Stimulated activated naive CD8-positive, alpha-beta T cell treated with anti-CD3 and anti-CD28 coated beads, Interleukin-15, amount 100 ng/mL, for 72 hours (primary cell): ENCODE results near the gene LAG3.

Source experiments
- ATAC-seq: fragments of 150-1000 bp; cut with Tn5 transposase; 2 replicates; pipeline ENCODE4 v1.10.0; 2021; ENCODE audit warnings: mild to moderate bottlenecking, moderate library complexity
- DNase-seq, 2 donors: peaks; one replicate each; pipeline ENCODE4 v3.0.0; 2021 to 2022
- H3K27ac Mint-ChIP-seq, 2 donors: one replicate each; pipeline ENCODE4 v1.8.0; 2022; ENCODE audit warnings: mild to moderate bottlenecking in 2 of 2, mixed read lengths in 2 of 2, moderate library complexity in 2 of 2
- H3K27me3 Mint-ChIP-seq: one replicate; pipeline ENCODE4 v1.8.0; 2022; ENCODE audit warnings: mixed read lengths
- H3K4me1 Mint-ChIP-seq: one replicate; pipeline ENCODE4 v1.8.0; 2022; ENCODE audit warnings: mild to moderate bottlenecking, mixed read lengths
- H3K4me3 Mint-ChIP-seq, 2 donors: one replicate each; pipeline ENCODE4 v1.8.0; 2022; ENCODE audit warnings: mild to moderate bottlenecking in 2 of 2, mixed read lengths in 2 of 2, moderate library complexity in 1 of 2
- H3K9me3 Mint-ChIP-seq, 2 donors: one replicate each; pipeline ENCODE4 v1.8.0; 2022; ENCODE audit warnings: mixed read lengths in 2 of 2

Gene LAG3

DNA sequence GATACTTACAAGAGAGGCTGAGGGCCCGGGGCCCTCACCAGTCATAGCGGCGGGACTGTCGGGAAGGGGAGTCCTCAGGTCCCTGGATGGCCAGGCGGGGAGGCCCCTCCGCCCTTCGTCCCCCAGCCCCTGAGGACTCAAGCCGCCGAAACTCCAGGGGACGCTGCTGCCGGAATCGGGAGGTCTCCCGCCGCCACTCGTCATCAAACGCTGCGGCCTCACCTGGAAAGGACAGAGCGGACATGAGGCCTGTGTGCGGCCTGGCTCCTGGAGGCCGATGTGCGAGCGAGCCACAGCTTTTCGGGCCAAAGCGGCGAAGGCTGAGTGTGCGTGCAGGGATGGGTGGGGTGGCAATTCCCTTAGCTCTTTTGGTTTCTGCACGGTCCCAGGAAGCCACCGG lies 23.6 kb upstream of the LAG3 start:
- no peak for ATAC-seq
- Mint-ChIP-seq H3K9me3 (no peaks in the 10 kb centered on the region), H3K27me3 (no peaks in the 10 kb centered on the region), H3K4me1 (peaks cover 47% of the 10 kb centered on the region), H3K4me3 (no peak overlapping the region), H3K27ac (peak overlapping the region in 1 of 2 donors; percentile 72)
- no peak for DNase-seq

DNA sequence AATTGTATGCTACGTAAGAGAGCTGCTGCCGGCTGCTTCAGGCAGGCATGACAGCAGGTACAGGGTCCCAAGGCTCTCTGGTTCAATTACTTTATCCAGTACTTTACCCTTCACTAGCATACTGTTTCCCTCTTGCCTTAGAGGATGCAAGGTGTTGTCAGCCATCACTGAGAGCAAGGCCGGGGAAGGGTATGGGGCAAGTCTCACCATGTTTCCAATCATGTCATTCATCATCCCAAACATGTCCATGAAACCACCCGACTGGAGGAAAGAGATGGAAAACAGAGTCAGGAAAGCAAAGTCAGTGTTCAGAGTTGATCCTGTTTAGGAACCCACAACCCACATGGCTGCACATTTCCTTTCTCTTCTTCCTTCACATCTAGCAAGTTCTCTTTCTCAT lies 21.8 kb upstream of the LAG3 start:
- H3K4me3 Mint-ChIP-seq: no peak overlapping the region

DNA sequence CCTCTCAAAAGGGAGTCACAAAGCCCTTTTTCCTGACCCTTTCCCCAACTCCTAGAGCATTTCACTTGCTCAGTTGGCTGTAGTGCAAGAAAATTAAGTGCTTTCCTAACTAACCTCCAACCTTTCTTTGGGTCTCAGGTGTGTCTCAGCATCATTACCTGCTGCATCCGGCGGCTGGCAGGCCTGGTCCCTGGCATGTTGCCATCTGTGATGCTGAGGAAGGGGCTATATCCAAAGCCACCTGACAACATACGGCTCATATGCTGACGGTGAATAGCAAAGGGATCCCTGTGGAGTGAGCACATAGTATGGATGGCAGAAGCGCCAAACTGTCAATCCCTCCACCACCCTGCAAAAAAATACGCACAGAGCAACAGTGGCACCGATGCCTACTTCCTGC lies 20.6 kb upstream of the LAG3 start:
- Mint-ChIP-seq H3K9me3 (no peaks in the 10 kb centered on the region), H3K27ac (peak overlapping the region; percentile 6 to 99), H3K4me1 (peaks cover 35% of the 10 kb centered on the region), H3K27me3 (peaks cover 4% of the 10 kb centered on the region), H3K4me3 (peak overlapping the region; percentile 91 to 96)
- DNase-seq (no peak), ATAC-seq (no peak)

More for the DNA sequence above, 21.8 kb upstream of the LAG3 start:
- H3K27me3 Mint-ChIP-seq: no peaks in the 10 kb centered on the region
- H3K27ac Mint-ChIP-seq: no peak overlapping the region
- ATAC-seq (no peak), DNase-seq (no peak)
- H3K4me1 Mint-ChIP-seq: peaks cover 43% of the 10 kb centered on the region
- H3K9me3 Mint-ChIP-seq: no peaks in the 10 kb centered on the region

DNA sequence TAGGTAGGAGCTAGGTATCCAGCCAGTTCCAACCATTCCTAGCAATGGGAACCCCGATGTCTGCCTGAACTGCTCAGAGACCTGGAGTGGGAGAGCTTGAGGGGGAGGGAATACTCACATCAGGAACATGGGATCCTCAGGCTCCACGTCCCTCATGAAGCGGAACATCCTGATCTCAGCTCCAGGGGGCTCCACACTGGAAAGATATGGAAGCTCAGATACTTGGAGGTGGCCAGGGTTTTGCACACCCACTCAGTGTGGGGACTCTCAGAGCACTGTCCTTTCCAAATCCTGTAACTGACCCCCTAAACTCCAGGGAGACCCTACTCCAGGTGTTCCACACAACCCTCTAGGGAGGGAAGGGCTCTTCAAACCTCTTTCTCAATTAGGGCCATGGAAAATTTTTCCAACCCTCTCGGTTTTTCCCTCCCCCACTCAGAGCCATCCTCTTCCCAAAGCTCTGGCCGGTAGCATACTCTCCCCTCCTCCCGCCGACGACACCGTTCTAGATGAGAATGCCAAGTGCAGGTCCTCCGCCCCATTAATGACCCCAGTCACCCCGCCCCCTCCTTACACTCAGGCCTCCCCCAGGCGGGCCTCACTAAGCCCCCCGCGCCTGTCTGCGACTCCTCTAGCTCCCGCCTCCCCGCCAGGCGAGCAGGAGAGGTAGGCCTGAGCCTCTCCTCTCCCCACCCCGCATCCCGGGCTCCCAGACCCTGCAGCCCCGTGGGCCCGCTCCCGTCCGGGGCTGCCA lies 20.0 kb upstream of the LAG3 start:
- DNase-seq (no peak), ATAC-seq (peak; percentile 10)
- Mint-ChIP-seq H3K4me3 (peak overlapping the region; percentile 91 to 96), H3K9me3 (no peaks in the 10 kb centered on the region), H3K4me1 (peaks cover 35% of the 10 kb centered on the region), H3K27me3 (peaks cover 10% of the 10 kb centered on the region), H3K27ac (peak overlapping the region; percentile 90 to 99)

DNA sequence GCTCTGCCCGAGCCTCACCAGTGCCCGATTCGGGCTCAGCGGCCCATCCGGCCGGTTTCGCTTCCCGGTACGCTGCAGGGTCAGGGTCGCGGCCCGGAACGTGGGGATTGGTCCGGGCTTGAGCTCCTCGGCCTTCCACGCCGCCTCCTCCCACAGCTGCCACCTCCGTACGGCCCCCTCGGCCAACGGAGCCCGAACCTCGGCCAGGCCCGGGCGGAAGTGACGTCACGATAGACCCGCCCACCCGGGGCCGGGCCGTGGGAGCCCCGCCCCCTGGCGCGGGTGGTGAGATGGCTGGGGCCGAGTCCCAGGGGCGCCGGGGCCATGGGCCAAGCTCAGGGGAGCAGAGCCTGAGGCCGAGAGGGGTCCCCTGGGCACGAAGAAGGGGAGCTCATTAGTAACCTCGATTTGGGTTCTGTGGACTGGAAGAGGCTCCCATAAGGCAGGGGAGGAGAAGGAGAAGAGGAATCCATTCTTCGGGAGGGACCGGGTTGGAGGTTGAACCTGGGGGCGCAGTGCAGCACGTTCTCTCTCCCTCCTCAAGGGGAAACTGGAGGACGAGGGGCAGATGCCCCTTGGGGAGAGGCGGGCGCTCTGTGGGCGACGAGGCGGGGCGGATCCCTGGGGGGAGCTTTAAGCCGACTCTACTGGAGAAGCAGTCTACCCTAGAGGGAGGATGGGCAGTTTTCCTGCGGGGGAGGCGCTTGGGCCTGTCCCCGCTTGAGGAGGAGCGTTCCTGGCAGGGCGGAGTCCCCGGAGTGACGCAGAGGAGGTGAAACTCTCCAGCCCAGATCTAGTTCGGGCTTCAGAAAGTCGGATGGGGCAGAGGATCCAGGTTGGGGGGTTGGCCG lies 19.2 kb upstream of the LAG3 start, which contains the start of gene MLF2:
Gene MLF2 (minus strand): TSS at position 221 of the 851 bp plus-strand sequence. CDS start 807 bp downstream, outside the sequence.
- peak within 1 kb of the TSS; percentile 96 to 99 for H3K27ac Mint-ChIP-seq
- H3K4me3 Mint-ChIP-seq: peak within 1 kb of the TSS; percentile 91 to 96
- no peaks in the 10 kb centered on the region for H3K9me3 Mint-ChIP-seq
- DNase-seq (peak; percentile 97 to 98), ATAC-seq (peak; percentile 97)
- H3K27me3 Mint-ChIP-seq: peaks cover 11% of the 10 kb centered on the region
- peaks cover 35% of the 10 kb centered on the region for H3K4me1 Mint-ChIP-seq

DNA sequence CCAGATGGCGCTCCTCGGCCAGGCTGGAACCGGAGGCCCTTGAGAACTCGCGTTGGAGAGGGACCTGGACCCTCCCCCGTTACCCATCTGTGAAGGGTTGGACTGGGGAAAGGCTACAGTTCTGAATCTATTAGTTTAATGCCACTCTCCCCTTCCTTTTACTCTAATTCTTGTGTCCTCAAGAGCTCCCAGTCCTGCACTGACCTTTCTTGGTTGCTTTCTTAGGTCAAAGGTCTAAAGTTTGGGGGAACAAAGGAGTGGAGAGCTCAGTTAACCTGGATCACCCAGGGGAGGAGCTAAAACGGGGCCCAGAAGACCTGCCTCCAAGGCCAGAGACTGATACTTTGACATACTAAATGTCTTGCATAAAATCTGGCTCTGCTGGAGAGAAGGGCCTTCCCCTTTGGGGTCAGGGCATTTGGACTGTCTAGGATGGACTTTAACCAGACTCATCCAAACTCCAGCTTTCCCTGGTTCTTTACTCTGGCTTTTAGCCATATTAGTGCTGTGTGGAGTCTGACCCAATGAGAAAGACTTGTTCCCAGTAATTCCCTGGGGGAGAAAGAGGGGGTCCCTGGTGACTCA lies 18.5 kb upstream of the LAG3 start:
- no peak for ATAC-seq
- peak overlapping the region; percentile 10 to 99 for H3K27ac Mint-ChIP-seq
- no peak for DNase-seq
- peak overlapping the region; percentile 91 to 96 for H3K4me3 Mint-ChIP-seq
- no peaks in the 10 kb centered on the region for H3K9me3 Mint-ChIP-seq
- peaks cover 42% of the 10 kb centered on the region for H3K4me1 Mint-ChIP-seq
- peaks cover 11% of the 10 kb centered on the region for H3K27me3 Mint-ChIP-seq

DNA sequence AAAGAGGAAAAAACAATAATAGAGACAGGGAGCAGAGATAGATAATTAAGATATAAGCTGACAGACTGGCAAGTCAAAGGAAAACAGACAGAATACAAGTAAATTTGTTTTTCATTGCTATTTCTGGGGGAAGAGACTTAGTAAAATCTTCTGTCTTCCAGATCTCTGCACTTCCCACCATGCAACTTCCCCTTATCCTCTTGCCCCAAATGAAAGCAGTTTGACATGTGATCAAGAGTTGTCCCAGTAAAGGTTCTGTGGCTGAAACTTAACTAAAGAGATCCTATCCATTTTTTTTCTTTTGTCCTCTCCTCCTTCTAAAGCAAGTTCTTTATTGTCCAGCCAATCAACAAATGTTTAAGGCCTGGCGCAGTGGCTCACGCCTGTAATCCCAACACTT lies 17.9 kb upstream of the LAG3 start:
- ATAC-seq (no peak), DNase-seq (no peak)
- Mint-ChIP-seq H3K9me3 (no peaks in the 10 kb centered on the region), H3K4me1 (peaks cover 43% of the 10 kb centered on the region), H3K4me3 (no peak overlapping the region), H3K27me3 (peaks cover 13% of the 10 kb centered on the region), H3K27ac (no peak overlapping the region)

DNA sequence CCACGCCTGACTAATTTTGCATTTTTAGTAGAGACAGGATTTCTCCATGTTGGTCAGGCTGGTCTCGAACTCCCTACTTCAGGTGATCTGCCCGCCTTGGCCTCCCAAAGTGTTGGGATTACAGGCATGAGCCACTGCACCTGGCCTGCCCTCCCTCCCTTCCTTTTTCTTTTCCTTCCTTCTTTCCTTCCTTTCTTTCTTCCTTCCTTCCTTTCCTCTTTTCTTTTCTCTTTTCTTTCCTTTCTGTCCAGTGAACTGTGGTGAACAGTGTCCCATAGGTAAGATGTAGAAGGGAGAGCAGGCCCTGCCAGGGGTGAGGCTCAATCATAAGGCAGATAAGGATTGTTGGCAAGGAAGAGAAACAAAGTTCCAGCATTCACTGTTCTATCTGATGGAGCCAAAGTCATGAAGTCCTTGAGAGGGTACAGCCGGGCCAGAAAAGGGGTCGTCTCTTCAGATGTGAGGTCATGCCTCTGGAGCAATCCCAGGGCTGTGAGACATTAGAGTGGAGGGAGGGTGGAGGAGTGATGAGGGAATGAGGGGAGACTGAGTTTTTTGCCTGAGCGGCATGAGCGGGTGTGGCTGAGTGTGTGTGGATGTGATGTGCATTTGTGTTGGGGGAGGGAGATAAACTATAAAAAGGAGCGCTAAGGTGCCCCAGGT lies 15.2 kb upstream of the LAG3 start:
- Mint-ChIP-seq H3K4me3 (no peak overlapping the region), H3K4me1 (peaks cover 26% of the 10 kb centered on the region), H3K27me3 (peaks cover 25% of the 10 kb centered on the region), H3K9me3 (no peaks in the 10 kb centered on the region), H3K27ac (no peak overlapping the region)
- DNase-seq (no peak), ATAC-seq (no peak)

DNA sequence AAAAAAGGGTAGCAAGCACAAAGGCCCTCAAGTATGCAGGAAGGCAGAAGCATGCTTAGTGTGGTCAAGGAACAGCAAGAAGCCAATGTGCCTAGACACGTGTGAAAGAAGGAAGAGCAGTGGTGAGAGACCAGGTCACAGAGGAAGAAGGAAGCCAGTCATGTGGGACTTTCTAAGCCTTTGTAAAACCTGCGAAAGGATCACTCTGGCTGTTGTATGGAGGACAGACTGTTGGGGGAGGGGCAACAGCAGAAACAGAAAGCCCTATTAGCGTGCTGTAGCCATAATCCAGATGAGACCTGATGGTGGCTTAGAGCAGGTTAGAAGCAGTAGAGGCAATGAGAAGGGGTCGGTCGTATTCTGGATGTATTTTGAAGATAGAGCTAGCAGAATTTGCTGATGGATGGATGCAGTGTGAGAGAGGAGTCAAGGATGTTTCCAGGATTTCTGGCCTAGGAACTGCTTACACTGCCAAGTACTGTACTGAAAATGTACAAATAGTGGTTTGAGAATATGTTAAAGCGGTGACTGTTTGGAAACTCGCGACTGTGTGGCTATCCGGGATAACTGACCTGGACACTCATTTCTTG lies 13.7 kb upstream of the LAG3 start:
- no peak overlapping the region for H3K27ac Mint-ChIP-seq
- ATAC-seq (peak; percentile 17), DNase-seq (no peak)
- peaks cover 19% of the 10 kb centered on the region for H3K4me1 Mint-ChIP-seq
- no peaks in the 10 kb centered on the region for H3K9me3 Mint-ChIP-seq
- H3K27me3 Mint-ChIP-seq: peaks cover 37% of the 10 kb centered on the region
- no peak overlapping the region for H3K4me3 Mint-ChIP-seq

DNA sequence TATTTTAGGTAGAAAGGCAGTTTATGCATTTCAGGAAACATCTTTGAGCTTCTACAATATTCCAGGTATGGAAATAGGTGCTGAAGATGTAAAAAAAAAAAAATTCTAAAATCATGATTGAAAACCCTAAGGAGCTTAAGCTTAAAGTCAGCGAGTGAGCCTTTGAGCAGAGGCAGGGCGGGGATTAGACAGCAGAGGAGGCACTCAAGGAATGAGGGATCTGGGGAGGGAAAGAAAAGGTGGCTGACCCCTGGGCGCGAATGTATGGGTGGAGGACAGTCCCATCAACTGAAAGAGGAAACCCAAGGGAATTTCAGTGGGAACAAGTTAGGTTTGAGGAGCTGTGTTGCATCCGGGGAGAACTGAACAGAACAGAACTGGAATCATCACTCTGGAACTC lies 12.6 kb upstream of the LAG3 start:
- Mint-ChIP-seq H3K27ac (no peak overlapping the region), H3K27me3 (peaks cover 48% of the 10 kb centered on the region), H3K4me1 (peaks cover 18% of the 10 kb centered on the region), H3K4me3 (no peak overlapping the region), H3K9me3 (no peaks in the 10 kb centered on the region)
- ATAC-seq (no peak), DNase-seq (no peak)

DNA sequence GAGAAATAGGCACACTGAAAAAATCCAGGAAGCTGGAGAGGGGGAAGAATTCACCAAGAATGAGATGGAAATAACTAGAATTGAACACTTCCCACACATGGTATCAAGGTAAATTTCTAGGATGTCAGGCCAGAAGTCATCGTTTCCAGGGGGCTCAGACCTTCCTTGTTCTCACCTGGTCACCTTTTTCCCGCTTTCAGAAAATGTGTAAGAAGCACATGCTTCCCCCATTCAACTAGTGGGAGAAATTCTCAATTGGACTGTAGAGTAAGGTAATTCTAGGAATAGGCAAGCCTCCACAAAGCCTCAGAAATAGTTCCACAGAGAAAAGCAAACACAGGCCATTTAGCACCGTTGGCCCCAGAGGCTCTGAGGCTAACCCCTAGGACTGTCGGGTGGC lies 8.9 kb upstream of the LAG3 start:
- no peak for ATAC-seq

DNA sequence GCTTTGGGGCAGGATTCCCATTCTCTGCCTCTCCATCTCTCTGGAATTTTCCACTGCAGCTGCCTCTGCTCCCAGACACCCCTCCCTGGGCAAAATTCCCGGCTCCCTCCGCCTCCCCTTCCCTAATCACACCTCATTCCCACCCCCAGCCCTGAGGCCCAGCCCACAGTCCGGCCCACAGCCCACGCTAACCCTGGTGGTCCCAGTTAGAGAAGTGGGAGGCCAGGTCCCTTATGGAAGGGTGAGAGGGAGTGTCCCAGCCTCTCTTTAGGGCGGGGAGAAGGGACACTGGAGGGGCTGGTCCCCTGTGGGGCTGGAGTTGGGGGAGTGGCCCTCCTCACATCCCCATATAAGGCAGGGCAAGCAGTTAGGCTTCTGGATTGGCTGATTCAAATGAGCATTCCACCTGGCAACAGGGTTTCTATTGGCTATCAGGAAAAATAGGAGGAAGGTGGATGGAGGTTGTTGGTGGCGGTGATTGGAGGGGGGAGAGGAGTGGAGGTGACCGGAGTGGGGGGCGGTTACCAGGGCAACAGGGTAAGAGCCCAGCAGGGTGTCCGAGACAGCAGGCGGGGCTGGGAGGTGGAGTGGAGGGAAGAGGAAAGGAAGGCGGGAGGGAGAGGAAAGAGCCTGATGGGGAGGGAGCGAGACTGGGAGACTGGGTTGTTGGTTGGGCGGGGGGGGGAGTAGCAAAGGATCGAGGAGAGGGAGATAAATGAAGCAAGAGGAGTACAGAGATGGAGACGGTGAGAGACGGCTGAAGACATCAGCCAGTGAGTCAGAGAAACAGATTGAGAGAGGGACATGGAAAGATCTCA lies 8.1 kb upstream of the LAG3 start:
- Mint-ChIP-seq H3K27ac (no peak overlapping the region), H3K4me1 (peaks cover 44% of the 10 kb centered on the region), H3K27me3 (peaks cover 69% of the 10 kb centered on the region), H3K9me3 (no peaks in the 10 kb centered on the region), H3K4me3 (peak overlapping the region; percentile 39 to 53)
- peak; percentile 82 for ATAC-seq
- DNase-seq: peak; percentile 65 to 72

More for the DNA sequence above, 8.9 kb upstream of the LAG3 start:
- DNase-seq: no peak
- peaks cover 41% of the 10 kb centered on the region for H3K4me1 Mint-ChIP-seq
- H3K27me3 Mint-ChIP-seq: peaks cover 61% of the 10 kb centered on the region
- no peak overlapping the region for H3K27ac Mint-ChIP-seq
- H3K9me3 Mint-ChIP-seq: no peaks in the 10 kb centered on the region
- H3K4me3 Mint-ChIP-seq: no peak overlapping the region

DNA sequence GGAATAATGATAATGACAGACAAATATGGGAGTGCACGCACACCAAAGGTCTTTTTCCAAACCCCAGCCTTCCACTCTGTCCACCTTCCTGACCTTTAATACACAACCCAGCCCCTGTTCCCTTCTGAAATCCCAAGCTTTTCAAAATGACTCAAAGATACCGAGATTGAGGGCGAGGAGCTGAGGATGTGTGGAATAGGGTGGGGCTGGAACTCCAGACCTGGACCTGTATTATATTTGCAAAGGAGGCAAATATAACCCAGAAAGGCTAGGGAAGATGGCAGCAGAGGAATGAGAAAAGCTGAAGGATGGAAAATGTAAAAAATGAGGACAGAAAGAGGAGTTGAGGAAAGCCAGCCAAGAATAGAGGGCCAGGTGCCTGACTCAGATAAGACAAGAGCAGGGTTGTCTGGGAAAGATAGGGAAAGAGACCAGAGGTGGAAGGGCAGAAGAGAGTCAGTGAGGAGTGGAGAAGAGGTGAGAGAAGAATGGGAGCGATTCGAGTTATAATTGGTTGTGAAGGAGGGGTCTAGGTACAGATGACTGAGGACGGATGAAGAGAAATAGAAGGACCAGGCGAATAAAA lies 7.2 kb upstream of the LAG3 start:
- peak overlapping the region; percentile 60 to 80 for H3K4me3 Mint-ChIP-seq
- peaks cover 71% of the 10 kb centered on the region for H3K27me3 Mint-ChIP-seq
- no peak for DNase-seq
- no peak for ATAC-seq
- no peaks in the 10 kb centered on the region for H3K9me3 Mint-ChIP-seq
- H3K4me1 Mint-ChIP-seq: peaks cover 53% of the 10 kb centered on the region
- no peak overlapping the region for H3K27ac Mint-ChIP-seq
